ENCODE measurements around the gene ARG1. TPM values are rescaled to one million over a fixed set of nuclear protein-coding genes. Genes with fewer than 3 reads are reported as not detected.

Gene ARG1
- total RNA-seq, result not detected in 2 replicates

GRCh38 chr6:131572686-131573415 is at the start of gene ARG1:
TSS of gene ARG1 (plus strand) at chr6:131573226. CDS start at chr6:131573283, 57 bp downstream.

GRCh38 chr6:131627724-131628682 is 55.0 kb downstream of the ARG1 start, which contains the start of gene MED23:
TSS of gene MED23 (minus strand) at chr6:131628242. CDS start at chr6:131628049, 193 bp downstream.

Other genes starting within 250 kb of the ARG1 start
- gene MED23, start 55.0 kb downstream of the ARG1 start, total RNA-seq, result 39.7 and 48.2 TPM in 2 replicates
- 0.11 TPM in 1 of 2 replicates, not detected in the other for gene ENPP3, start 64.1 kb downstream of the ARG1 start, total RNA-seq
- gene OR2A4, start 128.2 kb downstream of the ARG1 start, total RNA-seq, result 0.39 TPM in 1 of 2 replicates, not detected in the other
- 0.11 TPM in 1 of 2 replicates, not detected in the other for gene CTAGE9, start 137.8 kb downstream of the ARG1 start, total RNA-seq
- 339 and 481 TPM in 2 replicates for gene ENPP1, start 234.8 kb downstream of the ARG1 start, total RNA-seq

Measured in placental epithelial cell (primary cell).